MM.1S (cell line): Measurements from ENCODE around the gene DCBLD2.

Experiments
- DNase-seq: peaks from one replicate; pipeline ENCODE4 v3.0.0-alpha.2; 2015
- H2AFZ ChIP-seq: fragments of 300-600 bp; sonication (generic); 2 replicates; pipeline ENCODE4 v1.6.0; 2016; ENCODE audit warnings: antibody characterized with exemption, low read length
- H3F3A ChIP-seq: fragments of 300-600 bp; sonication (generic); 2 replicates; pipeline ENCODE4 v1.6.1; 2016; ENCODE audit warnings: mild to moderate bottlenecking, antibody characterized with exemption, low read length, moderate library complexity, mixed read lengths; ENCODE audit not compliant: insufficient read depth
- H3K27ac ChIP-seq: fragments of 300-600 bp; sonication (generic); 2 replicates; pipeline ENCODE4 v1.5.1; 2016; ENCODE audit warnings: mild to moderate bottlenecking, low read length
- H3K27me3 ChIP-seq: fragments of 300-600 bp; sonication (generic); replicated peaks from 2 replicates; pipeline ENCODE4 v1.6.0; 2016; ENCODE audit warnings: low read length; ENCODE audit not compliant: insufficient read depth
- H3K36me3 ChIP-seq: fragments of 300-600 bp; sonication (generic); replicated peaks from 2 replicates; pipeline ENCODE4 v1.6.1; 2016; ENCODE audit warnings: mild to moderate bottlenecking, low read length, mixed read lengths; ENCODE audit not compliant: insufficient read depth
- H3K4me1 ChIP-seq: fragments of 300-600 bp; sonication (generic); 2 replicates; pipeline ENCODE4 v1.6.1; 2016; ENCODE audit warnings: low read length, mixed read lengths
- H3K4me2 ChIP-seq: fragments of 300-600 bp; sonication (generic); 2 replicates; pipeline ENCODE4 v1.6.0; 2016; ENCODE audit warnings: low read depth, low read length
- H3K4me3 ChIP-seq: fragments of 300-600 bp; sonication (generic); 2 replicates; pipeline ENCODE4 v1.5.1; 2016; ENCODE audit warnings: low read length, mixed read lengths
- H3K79me2 ChIP-seq: fragments of 300-600 bp; sonication (generic); 2 replicates; pipeline ENCODE4 v1.6.1; 2016; ENCODE audit warnings: mixed run types, low read length, mixed read lengths
- H3K9ac ChIP-seq: fragments of 300-600 bp; sonication (generic); 2 replicates; pipeline ENCODE4 v1.6.1; 2016; ENCODE audit warnings: low read length, mixed read lengths
- H3K9me2 ChIP-seq: fragments of 300-600 bp; sonication (generic); replicated peaks from 2 replicates; pipeline ENCODE4 v1.6.1; 2016; ENCODE audit warnings: mild to moderate bottlenecking, low read length, mixed read lengths; ENCODE audit not compliant: insufficient read depth
- H3K9me3 ChIP-seq: fragments of 300-600 bp; sonication (generic); replicated peaks from 2 replicates; pipeline ENCODE4 v1.6.1; 2016; ENCODE audit warnings: mild to moderate bottlenecking, low read length, mixed read lengths; ENCODE audit not compliant: insufficient read depth
- H4K20me1 ChIP-seq: fragments of 300-600 bp; sonication (generic); 2 replicates; pipeline ENCODE4 v1.6.1; 2016; ENCODE audit warnings: mild to moderate bottlenecking, low read length, moderate library complexity, mixed read lengths; ENCODE audit not compliant: insufficient read depth
- EZH2 ChIP-seq: fragments of 300-600 bp; sonication (generic); optimal IDR thresholded peaks from 2 replicates; pipeline ENCODE3; 2017; ENCODE audit warnings: low read depth, mild to moderate bottlenecking, antibody characterized with exemption, low read length, mixed read lengths
- EZH2phosphoT487 ChIP-seq: fragments of 300-600 bp; sonication (generic); IDR thresholded peaks from 2 replicates; pipeline ENCODE4 v1.6.1; 2018; ENCODE audit warnings: antibody characterized with exemption, low read length
- TF ChIP-seq, protein P1 (sequence below): fragments of 300-600 bp; sonication (generic); IDR thresholded peaks from 2 replicates; pipeline ENCODE4 v1.5.1; 2016; ENCODE audit warnings: antibody characterized with exemption, low read length, mixed read lengths

The DCBLD2 gene

DNA sequence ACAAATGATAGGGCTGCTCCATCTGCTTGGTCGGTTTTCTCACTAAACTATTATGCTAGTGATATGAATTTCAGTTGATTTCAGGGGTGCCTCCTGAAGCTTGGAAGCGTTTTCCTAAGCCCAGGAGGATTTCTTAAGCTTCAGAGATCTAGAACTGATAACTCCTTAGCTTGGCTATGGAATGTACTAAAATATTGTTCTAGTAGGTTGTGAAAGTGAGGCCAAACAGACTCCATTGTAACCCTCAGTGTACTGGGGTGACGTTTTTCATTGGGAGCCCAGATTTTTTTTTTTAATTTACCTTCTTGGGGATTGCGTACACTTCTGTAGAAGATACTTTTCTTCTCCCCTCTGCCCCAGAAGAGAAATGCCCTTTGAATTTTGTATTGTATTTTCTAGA is 155.4 kb downstream of the DCBLD2 start:
- peaks cover 42% of the 10 kb centered on the region for H3F3A ChIP-seq
- H3K27ac ChIP-seq: no peak overlapping the region
- H3K9me2 ChIP-seq: no peaks in the 10 kb centered on the region
- no peak overlapping the region for H2AFZ ChIP-seq
- DNase-seq: no peak
- H3K4me1 ChIP-seq: peaks cover 84% of the 10 kb centered on the region
- no peaks in the 10 kb centered on the region for H3K36me3 ChIP-seq
- H3K27me3 ChIP-seq: no peaks in the 10 kb centered on the region
- no peak overlapping the region for H3K4me3 ChIP-seq
- no peak overlapping the region for H3K9ac ChIP-seq
- H3K9me3 ChIP-seq: no peaks in the 10 kb centered on the region
- H4K20me1 ChIP-seq: peaks cover 14% of the 10 kb centered on the region
- H3K4me2 ChIP-seq: peak overlapping the region; percentile 25; the same call in 1 of the 2 replicates
- H3K79me2 ChIP-seq: peaks cover 97% of the 10 kb centered on the region
- TF ChIP-seq, protein P1, sequence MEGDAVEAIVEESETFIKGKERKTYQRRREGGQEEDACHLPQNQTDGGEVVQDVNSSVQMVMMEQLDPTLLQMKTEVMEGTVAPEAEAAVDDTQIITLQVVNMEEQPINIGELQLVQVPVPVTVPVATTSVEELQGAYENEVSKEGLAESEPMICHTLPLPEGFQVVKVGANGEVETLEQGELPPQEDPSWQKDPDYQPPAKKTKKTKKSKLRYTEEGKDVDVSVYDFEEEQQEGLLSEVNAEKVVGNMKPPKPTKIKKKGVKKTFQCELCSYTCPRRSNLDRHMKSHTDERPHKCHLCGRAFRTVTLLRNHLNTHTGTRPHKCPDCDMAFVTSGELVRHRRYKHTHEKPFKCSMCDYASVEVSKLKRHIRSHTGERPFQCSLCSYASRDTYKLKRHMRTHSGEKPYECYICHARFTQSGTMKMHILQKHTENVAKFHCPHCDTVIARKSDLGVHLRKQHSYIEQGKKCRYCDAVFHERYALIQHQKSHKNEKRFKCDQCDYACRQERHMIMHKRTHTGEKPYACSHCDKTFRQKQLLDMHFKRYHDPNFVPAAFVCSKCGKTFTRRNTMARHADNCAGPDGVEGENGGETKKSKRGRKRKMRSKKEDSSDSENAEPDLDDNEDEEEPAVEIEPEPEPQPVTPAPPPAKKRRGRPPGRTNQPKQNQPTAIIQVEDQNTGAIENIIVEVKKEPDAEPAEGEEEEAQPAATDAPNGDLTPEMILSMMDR: no peak
- TF ChIP-seq EZH2 (no peak), EZH2phosphoT487 (no peak)
